AG04450 (cell line): ENCODE results near the gene MSLN. TPM values are rescaled to one million over a fixed set of nuclear protein-coding genes. Genes with fewer than 3 reads are reported as not detected.

Experiments
- CTCF ChIA-PET: fragments of 300-600, 350-600 bp; formaldehyde crosslinking; extraction: SDS; loops from one replicate; lab custom pipeline; 2022; ENCODE audit warnings: antibody characterized with exemption, inconsistent platforms; lab: Charles Lee
- POLR2A ChIA-PET: fragments of 350-600 bp; formaldehyde crosslinking; extraction: SDS; loops from one replicate; lab custom pipeline; 2021; ENCODE audit warnings: antibody characterized with exemption, inconsistent platforms; lab: Yijun Ruan, JAX
- DNase-seq: peaks from one replicate; pipeline ENCODE4 v3.0.0-alpha.2; 2011; ENCODE audit warnings: low read depth, low spot score
- H3K27ac ChIP-seq: one replicate; pipeline ENCODE4 v1.5.1; 2012; ENCODE audit warnings: low read depth, low read length, control low read depth
- H3K27me3 ChIP-seq: one replicate; pipeline ENCODE4 v1.6.0; 2012; ENCODE audit warnings: low read length; ENCODE audit not compliant: control insufficient read depth, insufficient read depth
- H3K4me3 ChIP-seq: 2 replicates; pipeline ENCODE4 v1.5.1; 2011; ENCODE audit warnings: mild to moderate bottlenecking, low read depth, low read length, control low read depth
- H3K9me3 ChIP-seq: 2 replicates; pipeline ENCODE4 v1.5.1; 2012; ENCODE audit warnings: low read length; ENCODE audit not compliant: control insufficient read depth, insufficient read depth
- CTCF ChIP-seq: IDR thresholded peaks from 2 replicates; pipeline ENCODE4 v1.5.1; 2011; ENCODE audit warnings: low read depth, low read length, control low read depth, inconsistent platforms
- polyA plus RNA-seq: library from polyadenylated mRNA; depleted of rRNA; stranded (reverse); fragments of >200 nt; gene quantifications from 2 replicates; pipeline ENCODE4 v1.2.3, GENCODE V29; 2011

The MSLN gene
- polyA plus RNA-seq, 1 experiment, result 0.11 TPM

DNA sequence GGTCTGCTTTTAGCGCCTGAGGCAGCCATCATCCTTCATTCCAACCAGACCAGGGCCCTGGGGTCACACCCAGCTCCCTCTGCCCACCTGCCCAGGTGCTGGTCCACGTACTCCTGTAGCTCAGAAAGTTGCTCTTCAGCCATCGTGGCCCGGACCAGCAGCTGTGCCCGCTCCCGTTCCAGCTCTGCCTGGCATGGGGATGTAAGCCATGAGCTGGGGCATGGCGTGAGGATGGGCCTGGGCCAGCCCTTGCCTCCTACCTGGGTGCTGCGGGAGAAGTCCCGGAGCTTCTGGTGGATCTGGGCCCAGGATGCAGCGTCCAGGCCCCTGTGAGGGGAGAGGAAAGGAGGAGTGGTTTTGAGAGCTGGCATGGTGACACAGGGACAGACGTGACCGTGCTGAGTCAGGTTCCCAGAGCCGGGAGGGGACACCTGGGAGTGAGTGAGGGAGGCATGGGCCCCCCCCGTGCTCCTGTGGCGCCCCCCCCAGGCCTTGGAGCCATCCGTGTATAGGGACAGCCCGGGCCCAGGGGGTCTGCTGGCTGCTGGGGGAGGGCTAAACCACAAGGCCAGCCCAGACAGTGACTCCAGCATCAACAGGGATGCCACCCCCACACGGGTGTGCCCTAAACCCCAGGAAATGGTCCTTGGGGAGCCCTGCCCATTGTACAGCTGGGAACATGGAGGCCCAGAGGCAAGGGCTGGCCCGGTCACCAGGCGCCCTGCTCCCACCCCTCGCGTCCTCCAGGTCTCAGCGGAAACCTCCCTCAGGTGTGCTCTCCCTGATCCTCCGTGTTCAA lies 37.5 kb upstream of the MSLN start:
- no peak for DNase-seq
- no peak overlapping the region for H3K27ac ChIP-seq
- no peaks in the 10 kb centered on the region for H3K27me3 ChIP-seq
- ChIA-PET POLR2A (no interaction called here), CTCF (no interaction called here)
- TF ChIP-seq CTCF, result no peak
- no peaks in the 10 kb centered on the region; the same call in 1 of the 2 replicates for H3K9me3 ChIP-seq
- H3K4me3 ChIP-seq, result no peak overlapping the region

DNA sequence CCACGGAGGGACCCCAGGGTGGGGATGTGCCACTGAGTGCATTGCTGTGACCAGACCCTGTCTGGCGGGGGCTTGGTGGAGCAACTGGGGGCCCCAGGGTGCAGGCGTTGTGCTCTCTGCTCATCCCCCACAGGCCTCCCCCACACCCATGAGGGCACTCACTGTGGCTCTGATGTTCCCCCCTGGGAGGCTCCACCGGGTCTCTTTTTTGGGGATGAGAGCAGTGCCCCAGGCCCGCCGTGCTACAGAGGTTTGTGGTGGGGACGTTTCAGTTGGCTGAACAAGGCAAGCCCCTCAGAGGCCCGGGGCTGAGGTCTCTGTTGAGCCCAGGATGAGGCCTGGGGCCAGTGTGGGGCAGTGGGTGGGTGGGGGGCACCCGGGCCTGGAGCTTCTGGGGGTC lies 36.8 kb upstream of the MSLN start:
- CTCF ChIA-PET, result interaction anchor here (0.6 kb wide), 1 partner anchor 488 kb away, joined by 5 read pairs; no protein-coding TSS in a partner anchor
- TF ChIP-seq CTCF, result no peak
- Histone ChIP-seq H3K9me3 (no peaks in the 10 kb centered on the region; the same call in 1 of the 2 replicates), H3K4me3 (no peak overlapping the region), H3K27ac (no peak overlapping the region), H3K27me3 (no peaks in the 10 kb centered on the region)
- POLR2A ChIA-PET, result no interaction called here
- DNase-seq, result no peak

DNA sequence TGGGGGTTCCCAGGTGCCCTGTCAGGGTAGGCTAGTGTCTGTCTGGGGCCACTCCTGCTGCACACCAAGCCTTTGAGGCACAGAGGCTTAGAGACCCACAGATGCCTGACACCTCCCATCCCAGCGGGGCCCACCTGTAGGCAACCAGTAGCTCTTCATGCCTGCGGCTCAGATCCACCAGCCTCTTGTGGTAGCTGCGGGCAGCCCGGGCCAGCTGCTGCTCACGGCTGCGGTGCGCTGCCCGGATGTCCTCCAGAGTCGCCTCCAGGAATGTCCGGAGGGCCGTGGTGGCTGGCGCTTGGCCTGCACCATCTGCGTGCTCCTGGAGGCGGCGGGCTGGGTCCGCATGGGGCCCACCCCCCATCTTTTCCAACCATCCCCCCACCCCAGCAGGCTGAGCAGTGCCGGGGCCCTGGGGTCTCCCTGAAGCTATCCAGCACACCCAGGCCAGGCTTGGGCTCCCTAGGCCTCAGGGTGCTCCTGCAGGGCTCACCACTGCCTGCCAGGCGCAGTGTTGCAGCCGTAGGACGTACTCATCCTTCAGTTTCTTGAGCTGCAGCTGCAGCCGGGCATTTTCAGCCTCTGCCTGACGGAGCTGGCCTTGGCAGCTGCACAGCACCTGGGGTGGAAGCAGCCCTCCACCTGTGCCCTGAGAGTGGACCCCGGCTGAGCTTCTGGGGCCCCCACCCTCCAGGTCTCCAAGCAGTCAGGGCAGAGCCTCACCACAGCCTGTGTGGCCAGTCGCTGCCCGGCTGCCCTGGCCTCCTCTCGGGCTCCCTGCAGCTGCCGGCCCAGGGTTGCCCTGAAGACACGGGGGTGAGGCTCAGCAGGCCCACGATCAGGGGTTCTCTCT lies 36.1 kb upstream of the MSLN start:
- H3K9me3 ChIP-seq, result no peaks in the 10 kb centered on the region; the same call in 1 of the 2 replicates
- no peak for TF ChIP-seq CTCF
- ChIA-PET POLR2A (interaction anchor here (0.9 kb wide), 1 partner anchor 34 kb away, joined by 5 read pairs; no protein-coding TSS in a partner anchor), CTCF (interaction anchor here (0.6 to 1.4 kb wide), 3 partner anchors 8 to 489 kb away, joined by 3 to 5 read pairs (median 5); no protein-coding TSS in a partner anchor)
- H3K27ac ChIP-seq, result no peak overlapping the region
- DNase-seq, result no peak
- H3K4me3 ChIP-seq, result no peak overlapping the region
- H3K27me3 ChIP-seq, result no peaks in the 10 kb centered on the region

DNA sequence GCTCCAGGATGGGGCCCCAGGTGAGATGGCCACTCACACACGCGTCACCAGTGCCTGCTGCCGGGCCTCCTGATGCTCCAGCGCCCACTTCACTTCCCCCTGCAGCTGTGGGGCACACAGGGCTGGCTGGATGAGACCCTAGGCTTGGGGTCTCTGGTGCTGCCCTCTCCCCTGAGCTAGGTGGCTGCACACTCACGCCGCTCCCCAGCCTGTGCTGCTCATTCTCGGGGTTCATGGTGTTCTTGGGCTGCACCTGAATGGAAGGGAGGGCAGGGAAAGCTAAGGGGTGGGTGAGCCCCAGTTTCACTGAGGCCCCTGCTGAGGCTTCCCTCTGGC lies 35.5 kb upstream of the MSLN start:
- POLR2A ChIA-PET, result interaction anchor here (0.9 kb wide), 1 partner anchor 34 kb away, joined by 5 read pairs; no protein-coding TSS in a partner anchor
- no peak for TF ChIP-seq CTCF
- Histone ChIP-seq H3K27ac (no peak overlapping the region), H3K4me3 (no peak overlapping the region), H3K9me3 (no peaks in the 10 kb centered on the region; the same call in 1 of the 2 replicates), H3K27me3 (no peaks in the 10 kb centered on the region)
- CTCF ChIA-PET, result interaction anchor here (1.4 kb wide), 1 partner anchor 9 kb away, joined by 5 read pairs; no protein-coding TSS in a partner anchor
- DNase-seq, result no peak
